Hepatocyte (in vitro differentiated cells): Measurements from ENCODE around the gene USP47. TPM values are rescaled to one million over a fixed set of nuclear protein-coding genes. Genes with fewer than 3 reads are reported as not detected.

Experiments used
- DNase-seq: peaks from one replicate; pipeline ENCODE4 v3.0.0-alpha.2; 2016; ENCODE audit warnings: low spot score
- H2AFZ ChIP-seq: fragments of 200-600 bp; sonication (generic); 2 replicates; pipeline ENCODE4 v1.6.0; 2016; ENCODE audit warnings: antibody characterized with exemption, mild to moderate bottlenecking
- H3K27ac ChIP-seq: fragments of 200-600 bp; sonication (generic); 2 replicates; pipeline ENCODE4 v1.5.1; 2016; ENCODE audit warnings: mild to moderate bottlenecking
- H3K27me3 ChIP-seq: fragments of 200-600 bp; sonication (generic); 2 replicates; pipeline ENCODE4 v1.6.1; 2016
- H3K36me3 ChIP-seq: fragments of 200-600 bp; sonication (generic); replicated peaks from 2 replicates; pipeline ENCODE4 v1.5.1; 2016; ENCODE audit warnings: low read depth; ENCODE audit not compliant: insufficient read depth
- H3K4me1 ChIP-seq: fragments of 200-600 bp; sonication (generic); 2 replicates; pipeline ENCODE4 v1.5.1; 2016; ENCODE audit warnings: mild to moderate bottlenecking, moderate library complexity; ENCODE audit not compliant: insufficient read depth
- H3K4me2 ChIP-seq: fragments of 200-600 bp; sonication (generic); 2 replicates; pipeline ENCODE4 v1.6.0; 2016
- H3K4me3 ChIP-seq: fragments of 200-600 bp; sonication (generic); 2 replicates; pipeline ENCODE4 v1.5.1; 2016; ENCODE audit warnings: mild to moderate bottlenecking
- H3K79me2 ChIP-seq: fragments of 200-600 bp; sonication (generic); 2 replicates; pipeline ENCODE4 v1.6.0; 2017; ENCODE audit warnings: mild to moderate bottlenecking
- H3K9me2 ChIP-seq: fragments of 200-600 bp; sonication (generic); replicated peaks from 2 replicates; pipeline ENCODE4 v1.6.0; 2017; ENCODE audit warnings: mild to moderate bottlenecking; ENCODE audit not compliant: insufficient read depth
- H3K9me3 ChIP-seq: fragments of 200-600 bp; sonication (generic); 2 replicates; pipeline ENCODE4 v1.5.1; 2016; ENCODE audit warnings: low read depth, mild to moderate bottlenecking
- H4K20me1 ChIP-seq: fragments of 200-600 bp; sonication (generic); 2 replicates; pipeline ENCODE4 v1.6.0; 2016; ENCODE audit warnings: mild to moderate bottlenecking; ENCODE audit not compliant: insufficient read depth, poor library complexity, severe bottlenecking
- EZH2 ChIP-seq: fragments of 200-600 bp; sonication (generic); IDR thresholded peaks from 2 replicates; pipeline ENCODE4 v1.6.1; 2016; ENCODE audit warnings: antibody characterized with exemption, mild to moderate bottlenecking, borderline replicate concordance
- EZH2phosphoT487 ChIP-seq: fragments of 200-600 bp; sonication (generic); IDR thresholded peaks from one replicate; pipeline ENCODE4 v1.6.1; 2018; ENCODE audit warnings: antibody characterized with exemption, mild to moderate bottlenecking, low read depth, moderate library complexity; ENCODE audit not compliant: unreplicated experiment, severe bottlenecking
- WGBS: methylation state at CpG from one replicate; pipeline ENCODE4 v1.1.6; 2016; ENCODE audit warnings: low lambda C conversion rate; ENCODE audit errors: missing lambda C conversion rate; 5-methylcytosine and 5-hydroxymethylcytosine counted together
- polyA plus RNA-seq: library from polyadenylated mRNA; unstranded; fragments of >200 nt; fragmentation: Nextera tagmentation; extraction: Ambion mirVana; gene quantifications from 2 replicates; pipeline ENCODE4 v1.2.1, GENCODE V29; 2016
- total RNA-seq: library from RNA; depleted of rRNA; stranded (reverse); fragments of >200 nt; gene quantifications from 2 replicates; pipeline ENCODE4 v1.2.3, GENCODE V29; 2014
- TF ChIP-seq, protein P1 (sequence below): fragments of 200-600 bp; sonication (generic); IDR thresholded peaks from 2 replicates; pipeline ENCODE4 v1.5.1; 2016; ENCODE audit warnings: antibody characterized with exemption, mild to moderate bottlenecking; ENCODE audit not compliant: poor library complexity

USP47 gene
- total and polyA plus RNA-seq, 2 experiments from 2014 or later = 34.0 to 76.9 TPM

DNA sequence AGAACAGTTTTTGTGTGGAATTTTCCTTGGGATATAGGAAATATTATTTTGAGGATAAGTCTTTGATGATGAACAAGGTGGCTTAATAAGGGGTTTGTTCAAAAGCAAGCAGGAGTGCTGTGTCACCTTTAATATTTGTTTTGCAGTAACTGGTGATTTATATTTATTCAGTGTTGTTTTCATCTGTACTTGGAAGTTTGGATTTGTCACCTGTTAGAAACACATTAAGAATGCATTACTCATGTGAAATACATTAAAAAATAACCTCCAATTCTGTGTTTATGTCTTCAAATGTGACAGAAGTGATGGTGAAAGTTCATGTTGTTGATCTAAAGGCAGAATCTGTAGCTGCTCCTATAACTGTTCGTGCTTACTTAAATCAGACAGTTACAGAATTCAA is 96.2 kb downstream of the USP47 start:
- Histone ChIP-seq H3K4me3 (no peak overlapping the region), H3K27ac (no peak overlapping the region), H3K79me2 (no peaks in the 10 kb centered on the region), H3K4me1 (no peaks in the 10 kb centered on the region), H3K4me2 (no peak overlapping the region), H4K20me1 (no peaks in the 10 kb centered on the region), H3K9me3 (no peaks in the 10 kb centered on the region), H3K9me2 (no peaks in the 10 kb centered on the region), H2AFZ (no peak overlapping the region), H3K36me3 (no peaks in the 10 kb centered on the region), H3K27me3 (no peaks in the 10 kb centered on the region)
- TF ChIP-seq, protein P1, sequence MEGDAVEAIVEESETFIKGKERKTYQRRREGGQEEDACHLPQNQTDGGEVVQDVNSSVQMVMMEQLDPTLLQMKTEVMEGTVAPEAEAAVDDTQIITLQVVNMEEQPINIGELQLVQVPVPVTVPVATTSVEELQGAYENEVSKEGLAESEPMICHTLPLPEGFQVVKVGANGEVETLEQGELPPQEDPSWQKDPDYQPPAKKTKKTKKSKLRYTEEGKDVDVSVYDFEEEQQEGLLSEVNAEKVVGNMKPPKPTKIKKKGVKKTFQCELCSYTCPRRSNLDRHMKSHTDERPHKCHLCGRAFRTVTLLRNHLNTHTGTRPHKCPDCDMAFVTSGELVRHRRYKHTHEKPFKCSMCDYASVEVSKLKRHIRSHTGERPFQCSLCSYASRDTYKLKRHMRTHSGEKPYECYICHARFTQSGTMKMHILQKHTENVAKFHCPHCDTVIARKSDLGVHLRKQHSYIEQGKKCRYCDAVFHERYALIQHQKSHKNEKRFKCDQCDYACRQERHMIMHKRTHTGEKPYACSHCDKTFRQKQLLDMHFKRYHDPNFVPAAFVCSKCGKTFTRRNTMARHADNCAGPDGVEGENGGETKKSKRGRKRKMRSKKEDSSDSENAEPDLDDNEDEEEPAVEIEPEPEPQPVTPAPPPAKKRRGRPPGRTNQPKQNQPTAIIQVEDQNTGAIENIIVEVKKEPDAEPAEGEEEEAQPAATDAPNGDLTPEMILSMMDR = no peak
- TF ChIP-seq EZH2 (no peak), EZH2phosphoT487 (no peak)
- 92% methylated on average over 1 of the region's 1 CpG for WGBS
- DNase-seq = no peak

DNA sequence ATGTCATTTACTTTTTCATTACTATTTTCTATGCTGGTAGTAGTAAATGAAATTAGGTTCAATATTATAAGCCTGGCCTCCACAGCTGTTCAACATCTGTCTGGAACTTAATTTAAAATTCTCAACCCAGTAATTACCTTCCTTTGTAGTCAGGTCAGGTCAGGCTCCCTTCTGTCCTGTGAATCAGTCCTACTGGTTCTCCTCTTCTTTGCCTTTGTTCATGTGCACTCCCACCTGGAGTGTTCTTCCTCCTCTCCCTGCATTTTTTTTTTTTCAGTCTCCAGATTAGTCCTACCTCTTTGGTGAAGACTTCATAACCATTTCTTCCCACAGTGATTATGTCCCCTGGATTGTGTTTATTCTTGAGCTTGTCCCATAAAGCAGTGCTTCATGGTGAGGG is 98.8 kb downstream of the USP47 start:
- no peaks in the 10 kb centered on the region for H3K79me2 ChIP-seq
- H3K9me3 ChIP-seq = no peaks in the 10 kb centered on the region
- DNase-seq = no peak
- H3K36me3 ChIP-seq = peaks cover 4% of the 10 kb centered on the region
- no peak for TF ChIP-seq EZH2
- TF ChIP-seq EZH2phosphoT487 = no peak
- no peak overlapping the region for H3K27ac ChIP-seq
- no peak overlapping the region for H2AFZ ChIP-seq
- H3K4me3 ChIP-seq = no peak overlapping the region
- H3K9me2 ChIP-seq = no peaks in the 10 kb centered on the region
- H3K4me2 ChIP-seq = no peak overlapping the region
- H3K4me1 ChIP-seq = no peaks in the 10 kb centered on the region
- H4K20me1 ChIP-seq = no peaks in the 10 kb centered on the region
- no peaks in the 10 kb centered on the region for H3K27me3 ChIP-seq

DNA sequence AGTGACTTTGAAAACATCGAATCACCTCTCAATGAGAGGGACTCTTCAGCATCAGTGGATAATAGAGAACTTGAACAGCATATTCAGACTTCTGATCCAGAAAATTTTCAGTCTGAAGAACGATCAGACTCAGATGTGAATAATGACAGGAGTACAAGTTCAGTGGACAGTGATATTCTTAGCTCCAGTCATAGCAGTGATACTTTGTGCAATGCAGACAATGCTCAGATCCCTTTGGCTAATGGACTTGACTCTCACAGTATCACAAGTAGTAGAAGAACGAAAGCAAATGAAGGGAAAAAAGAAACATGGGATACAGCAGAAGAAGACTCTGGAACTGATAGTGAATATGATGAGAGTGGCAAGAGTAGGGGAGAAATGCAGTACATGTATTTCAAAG is 100.9 kb downstream of the USP47 start:
- Histone ChIP-seq H3K27me3 (no peaks in the 10 kb centered on the region), H3K4me1 (peaks cover 6% of the 10 kb centered on the region), H3K27ac (no peak overlapping the region), H4K20me1 (no peaks in the 10 kb centered on the region), H2AFZ (no peak overlapping the region), H3K9me2 (no peaks in the 10 kb centered on the region), H3K9me3 (no peaks in the 10 kb centered on the region), H3K36me3 (peaks cover 4% of the 10 kb centered on the region), H3K4me2 (no peak overlapping the region), H3K4me3 (no peak overlapping the region), H3K79me2 (no peaks in the 10 kb centered on the region)
- no peak for DNase-seq
- 100% methylated on average over 3 of the region's 3 CpGs for WGBS
- TF ChIP-seq EZH2 = no peak
- TF ChIP-seq, protein P1 = no peak
- no peak for TF ChIP-seq EZH2phosphoT487

DNA sequence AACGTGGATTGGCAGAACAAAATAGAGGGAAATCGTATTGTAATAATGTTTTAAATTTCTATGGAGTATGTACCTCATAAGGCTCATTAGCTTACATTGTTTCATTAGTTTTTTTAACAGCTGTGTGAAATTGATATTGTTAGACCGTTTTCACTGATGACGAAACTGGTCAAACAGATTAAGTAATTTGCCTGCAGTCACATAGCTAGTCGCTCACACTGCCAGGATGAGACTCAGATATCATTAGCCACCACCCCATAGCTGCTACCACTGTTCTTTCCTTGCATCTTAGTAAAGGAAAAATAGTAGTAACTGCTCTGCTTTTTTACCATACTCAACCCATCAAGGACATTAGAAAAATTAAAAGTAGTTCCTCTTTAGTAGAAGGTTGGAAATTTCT is 102.7 kb downstream of the USP47 start:
- H2AFZ ChIP-seq = no peak overlapping the region

More for the DNA sequence above, 102.7 kb downstream of the USP47 start:
- no peak for DNase-seq
- Histone ChIP-seq H3K27me3 (no peaks in the 10 kb centered on the region), H3K4me3 (no peak overlapping the region), H3K4me2 (no peak overlapping the region), H4K20me1 (no peaks in the 10 kb centered on the region), H3K36me3 (peaks cover 4% of the 10 kb centered on the region), H3K27ac (no peak overlapping the region), H3K4me1 (peaks cover 19% of the 10 kb centered on the region), H3K9me3 (no peaks in the 10 kb centered on the region), H3K79me2 (no peaks in the 10 kb centered on the region), H3K9me2 (no peaks in the 10 kb centered on the region)
- TF ChIP-seq, protein P1 = no peak
- TF ChIP-seq EZH2 (no peak), EZH2phosphoT487 (no peak)
- 88% methylated on average over 5 of the region's 5 CpGs for WGBS
